ENCODE data around the gene SIX3. TPM values are rescaled to one million over a fixed set of nuclear protein-coding genes. Genes with fewer than 3 reads are reported as not detected.

Gene SIX3
- total and polyA plus RNA-seq, 2 experiments from 2014 or later, result not detected

DNA sequence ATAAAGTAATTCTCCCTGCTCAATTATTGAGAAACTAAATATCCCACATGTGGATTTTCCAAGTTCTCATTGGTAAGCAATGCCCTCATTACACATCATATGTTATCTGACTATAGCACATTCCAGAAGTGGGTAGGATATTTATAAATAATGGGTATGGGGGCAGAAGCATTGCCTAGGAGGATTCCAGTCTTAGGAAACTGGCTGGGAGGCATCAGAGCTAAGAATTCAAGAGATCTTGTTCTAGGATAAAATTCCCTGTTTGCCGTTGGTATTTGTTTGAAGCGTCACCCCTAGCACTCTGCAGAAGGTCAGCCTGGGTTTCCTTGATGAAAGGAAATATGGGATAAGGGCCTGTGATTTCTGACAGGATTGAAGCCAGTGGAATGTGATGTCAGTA, 47.7 kb downstream of the SIX3 start:
- no peaks in the 10 kb centered on the region for H3K9me3 ChIP-seq (ENCODE audit: low read depth)
- H3K9me2 ChIP-seq (ENCODE audit: insufficient read depth), result no peaks in the 10 kb centered on the region
- H3K79me2 ChIP-seq (ENCODE audit: insufficient read depth), result no peaks in the 10 kb centered on the region
- H2AFZ ChIP-seq, result no peak overlapping the region
- TF ChIP-seq EZH2phosphoT487 (IDR thresholded peaks at IDR 0.05; ENCODE audit: insufficient read depth, low read depth) (no peak), EZH2 (IDR thresholded peaks at IDR 0.05; ENCODE audit: insufficient read depth, poor library complexity, severe bottlenecking) (no peak)
- H4K20me1 ChIP-seq (ENCODE audit: insufficient read depth), result no peaks in the 10 kb centered on the region
- no peak overlapping the region for H3K4me2 ChIP-seq (ENCODE audit: unreplicated experiment)
- H3K4me1 ChIP-seq (ENCODE audit: insufficient read depth), result no peaks in the 10 kb centered on the region
- DNase-seq, result no peak
- no peak overlapping the region for H3K9ac ChIP-seq
- peaks cover 43% of the 10 kb centered on the region for H3K27me3 ChIP-seq (replicated peaks; ENCODE audit: insufficient read depth)
- no peaks in the 10 kb centered on the region for H3F3A ChIP-seq (ENCODE audit: insufficient read depth)
- WGBS, 2 experiments (ENCODE audit: low coverage in 1 of 2, low lambda C conversion rate in 2 of 2, missing lambda C conversion rate in 2 of 2), result 79 to 85% methylated on average over 2 of the region's 2 CpGs
- H3K4me3 ChIP-seq, result no peak overlapping the region
- no peaks in the 10 kb centered on the region for H3K36me3 ChIP-seq (ENCODE audit: low read depth)
- H3K27ac ChIP-seq, result no peak overlapping the region
- in situ Hi-C loops (cut with MboI), result no loop called here

DNA sequence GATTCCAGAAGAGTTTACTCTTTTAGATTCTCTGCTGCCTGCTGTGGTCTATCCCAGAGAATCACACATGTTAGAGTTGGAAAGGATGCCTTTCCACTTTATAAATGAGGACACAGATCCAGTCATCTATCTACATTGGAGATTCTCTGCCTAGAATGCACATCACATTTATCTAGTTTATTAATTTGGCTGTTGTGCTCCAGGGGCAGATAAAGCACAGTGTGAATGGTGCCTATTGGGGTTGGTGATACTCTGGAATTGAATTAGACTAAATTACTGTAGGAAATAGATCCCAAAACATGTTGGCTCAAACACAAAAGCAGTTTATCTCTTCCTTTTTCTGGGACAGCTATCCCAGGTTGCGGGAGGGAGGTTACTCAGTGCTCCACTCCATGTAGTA, 52.9 kb downstream of the SIX3 start:
- Histone ChIP-seq H3K9ac (no peak overlapping the region), H3K27ac (no peak overlapping the region), H3K9me2 (ENCODE audit: insufficient read depth) (no peaks in the 10 kb centered on the region), H3F3A (ENCODE audit: insufficient read depth) (no peaks in the 10 kb centered on the region), H3K27me3 (replicated peaks; ENCODE audit: insufficient read depth) (peaks cover 89% of the 10 kb centered on the region), H3K4me3 (no peak overlapping the region), H3K4me1 (ENCODE audit: insufficient read depth) (no peaks in the 10 kb centered on the region), H3K79me2 (ENCODE audit: insufficient read depth) (no peaks in the 10 kb centered on the region), H3K9me3 (ENCODE audit: low read depth) (no peaks in the 10 kb centered on the region), H3K4me2 (ENCODE audit: unreplicated experiment) (no peak overlapping the region), H4K20me1 (ENCODE audit: insufficient read depth) (no peaks in the 10 kb centered on the region), H2AFZ (no peak overlapping the region), H3K36me3 (ENCODE audit: low read depth) (no peaks in the 10 kb centered on the region)
- WGBS, 2 experiments (ENCODE audit: low coverage in 1 of 2, low lambda C conversion rate in 2 of 2, missing lambda C conversion rate in 2 of 2), result 77 to 92% methylated on average over 1 of the region's 1 CpG
- in situ Hi-C loops (cut with MboI), result no loop called here
- no peak for TF ChIP-seq EZH2phosphoT487 (IDR thresholded peaks at IDR 0.05; ENCODE audit: insufficient read depth, low read depth)
- TF ChIP-seq EZH2 (IDR thresholded peaks at IDR 0.05; ENCODE audit: insufficient read depth, poor library complexity, severe bottlenecking), result no peak
- DNase-seq, result no peak

Small RNA genes lying within 50 kb of the gene (small RNA-seq; reads per million reads assigned to genes)
- gene RF02246 (ENCODE audit: low read depth, low replicate concordance) (not detected), gene RF02247 (ENCODE audit: low read depth, low replicate concordance) (not detected), gene RF02248 (ENCODE audit: low read depth, low replicate concordance) (not detected), gene RF02250 (ENCODE audit: low read depth, low replicate concordance) (not detected), gene RF02251 (ENCODE audit: low read depth, low replicate concordance) (not detected), gene RF02252 (ENCODE audit: low read depth, low replicate concordance) (not detected)

Other genes starting within 250 kb of the SIX3 start
- gene SIX2, start 67.8 kb downstream of the SIX3 start, total RNA-seq (2014; rRNA removed; shearing (Covaris generic)), result 0.63 TPM in 1 of 2 replicates, not detected in the other
- 0.19 and 0.22 TPM in 2 replicates for gene SIX2, start 67.8 kb downstream of the SIX3 start, polyA plus RNA-seq (2016; fragmentation: Nextera tagmentation; extraction: Ambion mirVana)

All from GM23248 (cell line).